GM12878 (cell line): Measurements from ENCODE around the gene ATP6V0A1.

Experiments used
- ATF3 ChIP-seq: IDR thresholded peaks from 2 replicates; pipeline ENCODE4 v1.6.1; 2011; ENCODE audit warnings: low read depth, mild to moderate bottlenecking, low read length, moderate library complexity, borderline replicate concordance; ENCODE audit errors: extremely low read depth
- CHD1 ChIP-seq: IDR thresholded peaks from 2 replicates; pipeline ENCODE4 v1.6.1; 2012; ENCODE audit warnings: low read depth, low read length, improper control_type of control experiment
- EZH2 ChIP-seq: IDR thresholded peaks from 2 replicates; pipeline ENCODE4 v1.6.1; 2012; ENCODE audit warnings: low read depth, mild to moderate bottlenecking, control low read depth, inconsistent platforms, low read length, borderline replicate concordance; ENCODE audit not compliant: control insufficient read depth
- HDAC2 ChIP-seq: fragments of 200-600 bp; sonication (generic); IDR thresholded peaks from 2 replicates; pipeline ENCODE4 v1.6.1; 2017
- LARP7 ChIP-seq: fragments of 450-650 bp; IDR thresholded peaks from 2 replicates; pipeline ENCODE4 v1.6.1; 2017; ENCODE audit warnings: mild to moderate bottlenecking
- NFXL1 ChIP-seq: fragments of 450-650 bp; IDR thresholded peaks from 2 replicates; pipeline ENCODE4 v1.6.1; 2017; ENCODE audit warnings: antibody characterized with exemption, mild to moderate bottlenecking, borderline replicate concordance
- RAD51 ChIP-seq: fragments of 450-650 bp; IDR thresholded peaks from 2 replicates; pipeline ENCODE4 v1.6.1; 2016; ENCODE audit warnings: moderate library complexity, mild to moderate bottlenecking, inconsistent platforms
- TF ChIP-seq, protein P1 (sequence below), 3 experiments: IDR thresholded peaks in 2 of 3; conservative IDR thresholded peaks in 1 of 3; 2 replicates each; pipeline ENCODE4 v1.5.1; 2011; ENCODE audit warnings: low read depth in 3 of 3, low read length in 3 of 3, mild to moderate bottlenecking in 3 of 3, control low read depth in 2 of 3, moderate library complexity in 2 of 3, inconsistent platforms in 1 of 3, mixed read lengths in 1 of 3; ENCODE audit not compliant: control insufficient read depth in 2 of 3, insufficient read depth in 1 of 3; ENCODE audit errors: extremely low read depth in 1 of 3
- TF ChIP-seq, protein P2 (sequence below): fragments of 450-650 bp; conservative IDR thresholded peaks from 2 replicates; pipeline ENCODE4 v1.6.1; 2017; ENCODE audit warnings: mild to moderate bottlenecking, moderate library complexity

GRCh38 chr17:42566215-42566882, 107.7 kb downstream of the ATP6V0A1 start:
- TF ChIP-seq EZH2 (no peak), ATF3 (no peak), LARP7 (no peak; the same call in 1 of the 2 replicates), CHD1 (no peak), HDAC2 (no peak), NFXL1 (no peak), RAD51 (no peak)
- TF ChIP-seq, protein P1, sequence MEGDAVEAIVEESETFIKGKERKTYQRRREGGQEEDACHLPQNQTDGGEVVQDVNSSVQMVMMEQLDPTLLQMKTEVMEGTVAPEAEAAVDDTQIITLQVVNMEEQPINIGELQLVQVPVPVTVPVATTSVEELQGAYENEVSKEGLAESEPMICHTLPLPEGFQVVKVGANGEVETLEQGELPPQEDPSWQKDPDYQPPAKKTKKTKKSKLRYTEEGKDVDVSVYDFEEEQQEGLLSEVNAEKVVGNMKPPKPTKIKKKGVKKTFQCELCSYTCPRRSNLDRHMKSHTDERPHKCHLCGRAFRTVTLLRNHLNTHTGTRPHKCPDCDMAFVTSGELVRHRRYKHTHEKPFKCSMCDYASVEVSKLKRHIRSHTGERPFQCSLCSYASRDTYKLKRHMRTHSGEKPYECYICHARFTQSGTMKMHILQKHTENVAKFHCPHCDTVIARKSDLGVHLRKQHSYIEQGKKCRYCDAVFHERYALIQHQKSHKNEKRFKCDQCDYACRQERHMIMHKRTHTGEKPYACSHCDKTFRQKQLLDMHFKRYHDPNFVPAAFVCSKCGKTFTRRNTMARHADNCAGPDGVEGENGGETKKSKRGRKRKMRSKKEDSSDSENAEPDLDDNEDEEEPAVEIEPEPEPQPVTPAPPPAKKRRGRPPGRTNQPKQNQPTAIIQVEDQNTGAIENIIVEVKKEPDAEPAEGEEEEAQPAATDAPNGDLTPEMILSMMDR (IDR thresholded peaks at IDR 0.05 in 2 of 3, conservative IDR thresholded peaks at IDR 0.05 in 1 of 3; ENCODE audit: control insufficient read depth in 2 of 3, extremely low read depth in 1 of 3, insufficient read depth in 1 of 3, low read depth in 3 of 3, low read length in 3 of 3) = no peak
- TF ChIP-seq, protein P2, sequence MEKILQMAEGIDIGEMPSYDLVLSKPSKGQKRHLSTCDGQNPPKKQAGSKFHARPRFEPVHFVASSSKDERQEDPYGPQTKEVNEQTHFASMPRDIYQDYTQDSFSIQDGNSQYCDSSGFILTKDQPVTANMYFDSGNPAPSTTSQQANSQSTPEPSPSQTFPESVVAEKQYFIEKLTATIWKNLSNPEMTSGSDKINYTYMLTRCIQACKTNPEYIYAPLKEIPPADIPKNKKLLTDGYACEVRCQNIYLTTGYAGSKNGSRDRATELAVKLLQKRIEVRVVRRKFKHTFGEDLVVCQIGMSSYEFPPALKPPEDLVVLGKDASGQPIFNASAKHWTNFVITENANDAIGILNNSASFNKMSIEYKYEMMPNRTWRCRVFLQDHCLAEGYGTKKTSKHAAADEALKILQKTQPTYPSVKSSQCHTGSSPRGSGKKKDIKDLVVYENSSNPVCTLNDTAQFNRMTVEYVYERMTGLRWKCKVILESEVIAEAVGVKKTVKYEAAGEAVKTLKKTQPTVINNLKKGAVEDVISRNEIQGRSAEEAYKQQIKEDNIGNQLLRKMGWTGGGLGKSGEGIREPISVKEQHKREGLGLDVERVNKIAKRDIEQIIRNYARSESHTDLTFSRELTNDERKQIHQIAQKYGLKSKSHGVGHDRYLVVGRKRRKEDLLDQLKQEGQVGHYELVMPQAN = no peak
